GM12891 (cell line): Measurements from ENCODE around the gene SKI.

ENCODE experiments used
- PAX5 ChIP-seq: IDR thresholded peaks from 2 replicates; pipeline ENCODE4 v1.6.1; 2011; ENCODE audit warnings: low read length, moderate library complexity, mild to moderate bottlenecking; ENCODE audit not compliant: insufficient read depth, severe bottlenecking
- POLR2A ChIP-seq: IDR thresholded peaks from 2 replicates; pipeline ENCODE4 v1.6.1; 2011; ENCODE audit warnings: low read depth, low read length, control low read depth
- POLR2AphosphoS5 ChIP-seq: IDR thresholded peaks from 2 replicates; pipeline ENCODE4 v1.6.1; 2011; ENCODE audit warnings: low read depth, low read length, control low read depth
- TAF1 ChIP-seq: IDR thresholded peaks from 2 replicates; pipeline ENCODE4 v1.6.1; 2011; ENCODE audit warnings: low read depth, low read length, control low read depth

DNA sequence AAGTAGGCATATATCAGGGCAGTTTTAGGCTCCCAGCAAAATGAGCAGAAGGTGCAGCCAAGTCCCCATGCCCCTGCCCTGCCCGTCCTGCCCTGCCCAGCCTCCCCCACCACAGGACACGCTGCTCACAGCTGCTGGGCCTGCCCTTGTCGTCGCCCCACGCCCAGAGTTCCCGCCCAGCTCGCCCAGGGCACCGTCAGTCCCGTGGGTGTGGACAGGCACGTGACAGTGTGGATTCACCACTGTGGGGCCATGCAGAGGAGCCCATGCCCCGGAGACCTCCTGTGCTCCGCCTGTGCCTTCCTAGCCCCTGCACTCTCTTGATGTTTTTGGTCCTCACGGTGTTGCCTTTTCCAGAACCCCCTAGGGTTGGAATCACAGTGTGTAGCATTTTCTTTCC, 40.5 kb upstream of the SKI start:
- no peak for TF ChIP-seq TAF1
- no peak for TF ChIP-seq POLR2AphosphoS5
- TF ChIP-seq PAX5 = no peak
- TF ChIP-seq POLR2A = no peak
